PC-9 (cell line): ENCODE data around the gene TMEM123. TPM values are rescaled to one million over a fixed set of nuclear protein-coding genes. Genes with fewer than 3 reads are reported as not detected.

Experiments
- BruUV-seq: library from RNA; stranded (reverse); fragments of 400-500 nt; replicated peaks from 2 replicates; lab custom pipeline; 2021; lab: Mats Ljungman, UMichigan
- CTCF ChIA-PET: fragments of 300-600 bp; sonication (Branson Sonifier 250); formaldehyde crosslinking; loops from one replicate; lab custom pipeline; 2022; ENCODE audit warnings: antibody characterized with exemption; lab: Charles Lee
- POLR2A ChIA-PET: fragments of 300-600 bp; sonication (Branson Sonifier 250); formaldehyde crosslinking; loops from one replicate; lab custom pipeline; 2022; ENCODE audit warnings: antibody characterized with exemption; ENCODE audit not compliant: unreplicated experiment; lab: Charles Lee
- DNase-seq, 2 experiments: peaks; one replicate each; pipeline versions ENCODE4 v3.0.0 to v3.0.0-alpha.2; 2015 to 2022; ENCODE audit warnings: mixed read lengths in 1 of 2
- H2AFZ ChIP-seq: fragments of 200-600 bp; sonication (generic); 2 replicates; pipeline ENCODE4 v1.8.1; 2017; ENCODE audit warnings: antibody characterized with exemption
- H3F3A ChIP-seq: fragments of 200-600 bp; sonication (generic); 2 replicates; pipeline ENCODE4 v1.8.1; 2017; ENCODE audit warnings: antibody characterized with exemption, mild to moderate bottlenecking, low read depth; ENCODE audit not compliant: insufficient read depth
- H3K27ac ChIP-seq: fragments of 200-600 bp; sonication (generic); 2 replicates; pipeline ENCODE4 v1.6.1; 2016; ENCODE audit warnings: mixed run types
- H3K27me3 ChIP-seq: fragments of 200-600 bp; sonication (generic); 2 replicates; pipeline ENCODE4 v1.6.1; 2016; ENCODE audit warnings: low read depth, mixed run types; ENCODE audit not compliant: insufficient read depth
- H3K36me3 ChIP-seq: fragments of 200-600 bp; sonication (generic); 2 replicates; pipeline ENCODE4 v1.6.1; 2016; ENCODE audit warnings: low read depth, mixed run types
- H3K4me1 ChIP-seq: fragments of 200-600 bp; sonication (generic); replicated peaks from 2 replicates; pipeline ENCODE4 v1.6.1; 2016; ENCODE audit warnings: mixed run types; ENCODE audit not compliant: insufficient read depth
- H3K4me2 ChIP-seq: fragments of 200-600 bp; sonication (generic); 2 replicates; pipeline ENCODE4 v1.6.1; 2017; ENCODE audit warnings: mixed run types
- H3K4me3 ChIP-seq: fragments of 200-600 bp; sonication (generic); 2 replicates; pipeline ENCODE4 v1.6.1; 2016; ENCODE audit warnings: mixed run types
- H3K79me2 ChIP-seq: fragments of 200-600 bp; sonication (generic); 2 replicates; pipeline ENCODE4 v1.6.1; 2017; ENCODE audit warnings: low read depth, mixed run types
- H3K9me2 ChIP-seq: fragments of 200-600 bp; sonication (generic); 2 replicates; pipeline ENCODE4 v1.8.1; 2017; ENCODE audit warnings: mild to moderate bottlenecking; ENCODE audit not compliant: insufficient read depth
- H3K9me3 ChIP-seq: fragments of 200-600 bp; sonication (generic); 2 replicates; pipeline ENCODE4 v1.8.1; 2016; ENCODE audit warnings: low read depth; ENCODE audit not compliant: insufficient read depth
- H4K20me1 ChIP-seq: fragments of 200-600 bp; sonication (generic); 2 replicates; pipeline ENCODE4 v1.8.1; 2017; ENCODE audit not compliant: insufficient read depth
- CTCF ChIP-seq: fragments of 200-600 bp; sonication (generic); conservative IDR thresholded peaks from 2 replicates; pipeline ENCODE4 v1.6.1; 2017; ENCODE audit warnings: mixed run types, antibody characterized with exemption, mild to moderate bottlenecking, moderate library complexity
- EZH2 ChIP-seq: fragments of 200-600 bp; sonication (generic); IDR thresholded peaks from 2 replicates; pipeline ENCODE4 v1.8.0; 2017; ENCODE audit warnings: antibody characterized with exemption, low read depth
- intact Hi-C: fragments of 100-400 bp; cut with micrococcal nuclease; formaldehyde crosslinking; loops from one replicate; pipeline ENCODE4 v1.10.0; 2022; ENCODE audit not compliant: unreplicated experiment
- total RNA-seq: library from RNA; stranded (reverse); gene quantifications from 2 replicates; pipeline ENCODE4 v1.2.3, GENCODE V29; 2021

Gene TMEM123
- total RNA-seq, 1 experiment from 2014 or later: 201 TPM

- TF ChIP-seq CTCF (no peak), EZH2 (no peak)
- no TSS peak for BruUV-seq
- Histone ChIP-seq H3K27me3 (no peaks in the 10 kb centered on the region), H3K4me3 (no peak overlapping the region), H3K4me2 (no peak overlapping the region), H2AFZ (no peak overlapping the region), H3K27ac (no peak overlapping the region), H4K20me1 (no peaks in the 10 kb centered on the region), H3F3A (peaks cover 13% of the 10 kb centered on the region), H3K79me2 (no peaks in the 10 kb centered on the region), H3K4me1 (peaks cover 32% of the 10 kb centered on the region), H3K36me3 (no peaks in the 10 kb centered on the region), H3K9me3 (peaks cover 5% of the 10 kb centered on the region; the same call in 1 of the 2 replicates), H3K9me2 (no peaks in the 10 kb centered on the region; the same call in 1 of the 2 replicates)
- CTCF ChIA-PET: no interaction called here
- POLR2A ChIA-PET: no interaction called here
- intact Hi-C loops: no loop called here
- no peak for DNase-seq
These were observed 11.5 kb upstream of the TMEM123 start for GRCh38 chr11:102464037-102464436.

- intact Hi-C loops: no loop called here
- Histone ChIP-seq H3K4me1 (peaks cover 26% of the 10 kb centered on the region), H3K27ac (no peak overlapping the region), H4K20me1 (no peaks in the 10 kb centered on the region), H3K27me3 (no peaks in the 10 kb centered on the region), H3K4me3 (no peak overlapping the region), H3K36me3 (no peaks in the 10 kb centered on the region), H2AFZ (no peak overlapping the region), H3K9me2 (no peaks in the 10 kb centered on the region; the same call in 1 of the 2 replicates), H3F3A (peaks cover 14% of the 10 kb centered on the region), H3K4me2 (no peak overlapping the region), H3K79me2 (no peaks in the 10 kb centered on the region), H3K9me3 (no peaks in the 10 kb centered on the region)
- DNase-seq: no peak
- no TSS peak for BruUV-seq
- CTCF ChIA-PET: no interaction called here
- POLR2A ChIA-PET: no interaction called here
- no peak for TF ChIP-seq CTCF
- TF ChIP-seq EZH2: no peak
These were observed 10.0 kb upstream of the TMEM123 start for GRCh38 chr11:102462610-102463009.

- intact Hi-C loops: no loop called here
- ChIA-PET POLR2A (no interaction called here), CTCF (no interaction called here)
- H3K36me3 ChIP-seq: no peaks in the 10 kb centered on the region
- no peaks in the 10 kb centered on the region for H3K27me3 ChIP-seq
- no peak for TF ChIP-seq EZH2
- TF ChIP-seq CTCF: no peak
- H3K27ac ChIP-seq: no peak overlapping the region
- H3K4me2 ChIP-seq: no peak overlapping the region
- H3K4me1 ChIP-seq: peaks cover 40% of the 10 kb centered on the region
- no peaks in the 10 kb centered on the region for H3K79me2 ChIP-seq
- no peak for DNase-seq
- H4K20me1 ChIP-seq: no peaks in the 10 kb centered on the region
- H3F3A ChIP-seq: peaks cover 6% of the 10 kb centered on the region; the same call in 1 of the 2 replicates
- H3K9me2 ChIP-seq: no peaks in the 10 kb centered on the region
- no peaks in the 10 kb centered on the region for H3K9me3 ChIP-seq
- no TSS peak for BruUV-seq
- H2AFZ ChIP-seq: no peak overlapping the region
- no peak overlapping the region for H3K4me3 ChIP-seq
These were observed 6.8 kb upstream of the TMEM123 start for GRCh38 chr11:102459393-102459792.
